Activated CD4-positive, alpha-beta T cell treated with anti-CD3 and anti-CD28 coated beads, Interleukin-2, amount 50 U/mL, for 24 hours (primary cell): Measurements from ENCODE around the gene CD2AP.
"Not testable (repeated sequence)": the region's sequence is repeated elsewhere in the genome, so short reads cannot be mapped to it uniquely, and the experiment has no call there.

ENCODE experiments used
- DNase-seq, 2 donors: peaks; one replicate each; pipeline ENCODE4 v3.0.0-alpha.2; 2020; ENCODE audit warnings: low read depth in 1 of 2, low spot score in 1 of 2

The CD2AP gene, protein sequence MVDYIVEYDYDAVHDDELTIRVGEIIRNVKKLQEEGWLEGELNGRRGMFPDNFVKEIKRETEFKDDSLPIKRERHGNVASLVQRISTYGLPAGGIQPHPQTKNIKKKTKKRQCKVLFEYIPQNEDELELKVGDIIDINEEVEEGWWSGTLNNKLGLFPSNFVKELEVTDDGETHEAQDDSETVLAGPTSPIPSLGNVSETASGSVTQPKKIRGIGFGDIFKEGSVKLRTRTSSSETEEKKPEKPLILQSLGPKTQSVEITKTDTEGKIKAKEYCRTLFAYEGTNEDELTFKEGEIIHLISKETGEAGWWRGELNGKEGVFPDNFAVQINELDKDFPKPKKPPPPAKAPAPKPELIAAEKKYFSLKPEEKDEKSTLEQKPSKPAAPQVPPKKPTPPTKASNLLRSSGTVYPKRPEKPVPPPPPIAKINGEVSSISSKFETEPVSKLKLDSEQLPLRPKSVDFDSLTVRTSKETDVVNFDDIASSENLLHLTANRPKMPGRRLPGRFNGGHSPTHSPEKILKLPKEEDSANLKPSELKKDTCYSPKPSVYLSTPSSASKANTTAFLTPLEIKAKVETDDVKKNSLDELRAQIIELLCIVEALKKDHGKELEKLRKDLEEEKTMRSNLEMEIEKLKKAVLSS

DNA sequence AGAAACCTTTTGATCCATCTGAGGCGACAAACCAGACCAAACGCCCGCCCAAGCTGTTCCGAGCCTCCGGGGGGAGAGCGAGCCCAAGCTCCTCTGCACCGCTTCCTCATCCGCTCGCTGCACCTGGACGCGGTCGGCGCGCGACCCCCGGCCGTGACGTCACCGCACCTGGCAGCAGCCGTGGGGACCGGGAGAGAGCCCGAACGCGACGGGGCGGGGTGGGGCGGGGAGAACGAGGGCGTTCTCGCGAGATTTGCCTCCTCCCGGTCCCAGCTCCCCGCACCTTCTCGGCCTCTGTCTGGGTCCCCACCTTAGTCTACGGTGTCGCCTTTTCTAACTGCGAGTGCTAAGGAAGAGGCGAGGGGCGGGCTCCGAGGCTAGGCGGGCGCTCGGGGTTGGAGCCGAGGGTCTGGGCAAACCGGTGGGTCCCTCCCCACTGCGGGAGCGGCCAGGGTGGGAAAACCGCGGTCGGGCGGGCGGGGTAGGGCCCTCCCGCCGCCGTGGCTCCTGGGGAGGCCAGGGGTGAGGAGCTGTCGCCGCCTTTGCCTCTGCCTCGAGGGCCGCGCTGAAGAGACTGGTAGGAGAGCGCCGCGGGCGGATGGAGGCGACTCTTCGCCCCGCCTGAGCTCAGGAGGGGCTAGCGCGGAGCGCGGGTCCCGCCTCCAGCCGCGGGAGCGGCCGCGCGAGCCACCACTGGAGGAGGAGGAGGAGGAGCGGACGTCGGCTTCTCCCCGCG lies at the start of gene CD2AP:
Gene CD2AP (plus strand): TSS at position 293 of the 736 bp plus-strand sequence. CDS start 456 bp downstream, outside the sequence.
- peak; percentile 79 to 80 for DNase-seq

DNA sequence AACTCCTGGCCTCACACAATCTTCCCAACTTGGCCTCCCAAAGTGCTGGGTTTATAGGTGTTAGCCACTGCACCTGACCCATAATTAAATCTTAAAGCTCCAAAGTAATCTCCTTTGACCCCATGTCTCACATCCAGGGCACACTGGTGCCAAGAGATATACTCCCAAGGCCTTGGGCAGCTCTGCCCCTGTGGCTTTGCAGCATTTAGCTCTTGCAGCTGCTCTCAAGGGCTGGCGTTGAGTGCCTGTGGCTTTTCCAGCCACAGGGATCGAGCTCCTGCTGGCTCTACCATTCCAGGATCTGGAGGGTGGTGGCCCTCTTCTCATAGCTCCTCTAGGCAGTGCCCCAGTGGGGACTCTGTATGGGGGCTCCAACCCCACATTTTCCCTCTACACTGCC lies 49.3 kb upstream of the CD2AP start:
- no peak for DNase-seq

DNA sequence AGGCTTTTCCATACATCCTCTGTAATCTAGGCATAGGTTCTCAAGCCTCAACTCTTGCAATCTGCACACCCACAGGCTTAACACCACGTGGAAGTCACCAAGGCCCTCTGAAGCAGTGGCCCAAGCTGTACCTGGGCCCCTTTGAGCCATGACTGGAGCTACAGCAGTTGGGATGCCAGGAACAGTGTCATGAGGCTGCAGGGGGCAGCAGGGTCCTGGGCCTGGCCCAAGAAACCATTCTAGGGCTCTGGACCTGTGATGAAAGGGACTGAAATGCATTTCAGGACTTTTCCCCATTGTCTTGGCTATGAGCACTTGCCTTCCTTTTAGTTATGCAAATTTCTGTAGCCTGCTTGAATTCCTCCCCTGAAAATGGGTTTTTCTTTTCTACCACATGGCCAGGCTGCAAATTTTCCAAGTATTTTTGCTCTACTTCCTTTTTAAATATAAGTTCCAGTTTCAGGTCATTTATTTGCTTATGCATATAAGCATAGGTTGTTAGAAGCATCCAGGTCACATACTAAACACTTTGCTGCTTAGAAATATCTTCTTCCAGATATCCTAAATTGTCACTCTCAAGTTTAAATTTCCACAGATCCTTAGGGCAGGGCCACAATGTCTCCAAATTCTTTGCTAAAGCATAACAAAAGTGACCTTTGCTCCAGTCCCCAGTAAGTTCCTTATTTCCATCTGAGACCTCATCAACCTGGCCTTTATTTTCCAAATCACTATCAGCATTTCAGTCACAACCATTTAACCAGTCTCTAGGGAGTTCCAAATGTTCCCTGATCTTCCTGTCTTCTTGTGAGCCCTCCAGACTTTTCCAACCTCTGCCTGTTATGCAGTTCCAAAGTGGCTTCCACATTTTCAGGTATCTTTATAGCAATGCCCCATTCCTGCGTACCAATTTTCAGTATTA lies 48.6 kb upstream of the CD2AP start:
- no peak for DNase-seq

DNA sequence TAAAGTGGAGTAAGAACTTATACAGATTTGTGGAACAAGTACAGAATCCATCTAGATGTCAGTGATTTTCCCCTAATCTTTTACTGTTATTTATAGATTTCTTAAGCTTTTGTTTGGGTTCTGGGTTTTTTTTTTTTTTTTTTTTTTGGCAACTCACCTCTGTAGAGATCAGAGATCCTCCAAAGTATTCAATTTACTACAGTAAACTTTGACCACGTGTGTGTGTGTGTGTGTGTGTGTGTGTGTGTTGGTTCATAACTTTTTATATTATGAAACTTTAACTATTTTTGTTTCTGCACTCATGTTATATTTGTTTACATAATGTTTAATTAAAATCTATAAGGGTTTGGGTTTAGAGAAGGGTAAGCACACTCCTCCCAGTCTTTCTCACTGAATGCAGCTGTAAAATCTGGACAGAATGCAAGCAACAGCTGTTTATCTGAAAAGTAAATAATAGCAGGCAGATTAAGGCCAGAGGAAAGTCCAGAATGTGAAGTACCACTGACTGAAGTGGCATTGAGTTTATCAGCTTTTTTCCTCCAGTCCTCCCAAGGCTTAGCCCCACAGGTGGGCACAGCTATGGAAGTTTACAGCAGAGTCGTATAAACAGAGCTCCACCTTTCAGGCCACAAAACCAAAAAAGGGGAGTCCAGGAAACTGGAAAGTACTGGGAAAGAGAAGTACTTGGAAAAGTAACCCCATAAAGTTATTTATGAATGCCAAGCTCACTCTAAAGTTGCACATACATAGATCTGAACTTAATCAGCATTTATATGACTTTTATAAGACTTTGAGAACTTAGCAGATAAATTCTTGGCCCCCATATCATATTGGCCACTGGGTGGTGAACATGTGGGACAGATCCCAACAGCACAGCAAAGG lies 43.0 kb upstream of the CD2AP start:
- DNase-seq = no peak

DNA sequence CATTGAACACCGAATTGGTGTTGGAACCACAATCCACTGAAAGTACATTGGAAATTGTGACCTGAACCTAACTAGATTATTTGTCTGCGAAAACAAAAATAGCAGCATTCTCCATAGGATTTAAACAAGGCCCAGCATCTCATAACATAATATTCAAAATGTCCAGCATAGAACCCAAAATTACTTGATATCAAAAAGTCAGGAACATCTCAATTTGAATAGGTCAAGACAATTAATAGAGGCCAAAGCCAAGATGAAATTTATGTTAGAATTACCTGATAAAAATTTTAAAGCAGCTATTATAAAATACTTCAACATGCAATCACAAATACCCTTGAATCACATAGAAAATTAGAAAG lies 42.4 kb upstream of the CD2AP start:
- no peak for DNase-seq

DNA sequence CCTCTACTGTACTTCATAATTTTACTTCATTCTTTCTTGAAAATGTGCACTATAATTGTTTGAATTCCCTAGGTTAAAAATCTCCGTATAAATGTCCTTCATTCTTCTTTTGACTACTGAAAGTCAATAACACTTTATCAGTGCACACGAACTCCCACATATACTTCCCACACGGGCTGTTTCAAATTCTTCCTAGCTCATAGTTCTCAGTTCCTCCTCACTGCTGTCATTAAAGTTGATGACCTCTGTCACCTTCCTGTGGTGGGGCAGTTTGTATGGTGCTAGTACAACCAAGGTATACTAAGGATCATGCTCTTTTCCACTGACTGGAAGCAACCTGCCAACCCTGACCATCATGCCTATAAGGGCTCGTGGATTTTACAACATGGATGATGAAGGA lies 40.0 kb upstream of the CD2AP start:
- DNase-seq = no peak

DNA sequence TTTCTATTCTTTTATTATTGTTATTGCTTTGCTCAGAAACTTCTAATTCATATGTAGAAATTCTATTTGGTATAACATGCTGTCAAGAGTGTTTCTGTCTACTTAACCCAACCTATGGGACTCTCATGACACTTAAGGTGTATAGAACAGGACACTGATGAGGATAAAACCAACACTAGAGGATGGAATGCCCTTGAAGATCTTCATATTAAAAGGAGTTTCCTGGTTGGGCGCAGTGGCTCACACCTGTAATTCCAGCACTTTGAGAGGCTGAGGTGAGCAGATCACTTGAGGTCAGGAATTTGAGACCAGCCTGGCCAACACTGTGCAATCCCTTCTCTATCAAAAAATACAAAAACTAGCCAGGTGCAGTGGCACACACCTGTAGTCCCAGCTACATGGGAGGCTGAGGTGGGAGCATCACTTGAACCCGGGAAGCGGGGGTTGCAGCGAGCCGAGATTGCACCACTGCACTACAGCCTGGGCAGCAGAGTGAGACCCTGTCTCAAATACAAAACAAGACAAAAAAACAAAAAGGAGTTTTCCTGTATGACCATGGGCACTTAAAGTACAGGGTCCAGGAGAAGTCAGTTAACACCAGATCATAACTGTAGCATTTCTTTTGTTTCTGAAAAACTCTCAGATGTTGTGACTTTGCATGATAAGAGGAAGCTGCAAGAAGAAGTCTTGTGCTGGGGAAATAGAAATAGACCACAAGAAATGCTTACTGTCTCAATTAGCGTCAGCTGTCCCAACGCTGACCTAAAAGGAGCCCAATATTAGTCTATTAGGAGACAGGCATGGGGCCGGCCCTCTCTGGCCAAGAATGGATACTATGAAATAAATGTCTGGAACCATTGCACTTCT lies 38.9 kb upstream of the CD2AP start:
- DNase-seq = no peak

DNA sequence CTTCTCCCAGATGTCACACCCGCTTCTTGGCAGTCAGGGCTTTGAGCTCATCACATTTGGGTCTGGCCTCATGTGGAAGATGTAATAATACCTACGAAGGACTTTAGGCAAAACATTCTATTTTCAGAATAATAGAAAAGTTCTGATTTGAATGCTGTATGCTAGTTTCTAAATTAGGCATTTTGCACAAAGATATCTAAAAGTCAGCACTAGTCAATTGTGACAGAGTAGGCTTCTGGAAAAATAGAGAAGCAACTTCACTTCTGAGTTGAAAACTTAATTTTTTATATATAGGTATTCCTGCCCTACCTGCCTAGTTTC lies 38.3 kb upstream of the CD2AP start:
- DNase-seq = no peak

DNA sequence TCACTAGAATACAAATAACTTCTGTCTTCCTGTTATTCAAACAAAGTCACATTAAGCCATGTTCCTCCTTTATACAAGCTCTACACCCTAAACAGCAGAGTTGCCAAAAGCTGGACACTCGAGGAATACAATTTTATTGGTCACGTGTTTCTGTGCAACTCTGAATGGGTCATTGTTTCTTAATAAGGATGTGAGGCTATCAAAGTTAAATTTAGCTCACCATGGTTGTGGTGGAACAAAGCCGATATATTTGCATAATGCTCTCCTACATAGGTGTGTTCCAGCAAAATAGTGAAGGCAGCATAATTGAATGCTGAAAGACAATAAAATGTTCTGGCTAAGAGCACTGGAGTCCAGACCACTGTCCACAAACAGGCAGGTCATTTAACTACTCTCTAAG lies 36.9 kb upstream of the CD2AP start:
- no peak for DNase-seq

DNA sequence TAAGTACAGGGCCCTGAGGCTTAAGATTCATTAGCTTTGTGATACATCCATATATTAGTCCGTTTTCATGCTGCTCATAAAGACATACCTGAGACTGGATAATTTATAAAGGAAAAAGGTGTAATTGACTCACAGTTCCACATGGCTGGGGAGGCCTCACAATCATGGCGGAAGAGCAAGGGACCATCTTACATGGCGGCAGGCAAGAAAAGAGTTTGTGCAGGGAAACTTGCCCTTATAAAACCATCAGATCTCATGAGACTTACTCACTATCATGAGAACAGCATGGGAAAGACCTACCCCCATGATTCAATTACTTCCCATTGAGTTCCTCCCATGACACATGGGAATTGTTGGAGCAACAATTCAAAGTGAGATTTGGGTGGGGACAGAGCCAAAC lies 32.6 kb upstream of the CD2AP start:
- not testable (repeated sequence) for DNase-seq

DNA sequence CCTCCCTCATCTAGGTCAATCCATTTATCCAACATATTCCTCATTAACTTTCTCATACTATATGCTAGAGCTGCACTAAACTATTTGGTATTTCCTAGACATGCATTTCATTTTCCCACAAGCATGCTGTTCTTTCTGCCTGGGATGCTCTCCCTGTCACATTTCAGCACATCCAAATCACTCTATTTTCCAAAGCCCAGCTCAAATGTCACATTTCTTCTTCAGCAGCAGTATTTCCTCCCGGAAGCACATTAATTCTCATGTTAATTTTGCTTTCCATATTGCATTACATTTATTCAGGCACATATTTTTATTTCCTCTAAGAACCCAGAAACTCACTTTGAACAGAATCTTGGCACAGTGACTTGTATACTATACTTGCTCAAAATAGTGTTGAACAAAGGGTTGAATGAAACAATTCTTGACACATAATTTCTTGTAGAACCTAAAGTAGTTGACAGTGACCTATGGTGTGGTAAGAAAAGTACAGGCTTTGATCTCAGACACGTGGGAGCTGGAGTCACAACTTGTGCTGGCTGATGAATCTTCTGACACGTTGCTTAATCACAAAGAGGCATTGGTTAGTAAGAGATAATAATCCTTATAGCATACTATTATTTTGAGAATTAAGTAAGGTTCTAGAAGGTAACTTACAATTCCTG lies 30.8 kb upstream of the CD2AP start:
- peak in 1 of 2 donors; percentile 2 for DNase-seq

DNA sequence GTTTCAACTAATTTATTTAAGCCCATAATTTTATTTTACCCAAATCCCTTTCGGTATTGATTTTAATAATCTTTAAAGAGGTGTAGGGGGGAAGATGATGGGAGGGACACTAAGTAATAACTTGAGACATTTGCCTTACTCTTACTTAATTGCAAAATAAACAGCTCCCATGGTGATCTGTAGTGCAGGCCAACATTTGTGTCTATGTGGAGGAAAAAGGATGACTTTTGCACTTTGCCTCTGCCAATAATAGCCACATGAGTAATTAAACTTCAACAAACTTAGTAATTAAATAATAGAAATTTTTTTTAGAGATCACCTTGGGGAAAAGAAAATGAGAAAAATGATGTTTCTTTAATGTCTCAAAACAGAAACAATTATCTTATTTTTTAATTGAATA lies 29.9 kb upstream of the CD2AP start:
- DNase-seq = no peak

DNA sequence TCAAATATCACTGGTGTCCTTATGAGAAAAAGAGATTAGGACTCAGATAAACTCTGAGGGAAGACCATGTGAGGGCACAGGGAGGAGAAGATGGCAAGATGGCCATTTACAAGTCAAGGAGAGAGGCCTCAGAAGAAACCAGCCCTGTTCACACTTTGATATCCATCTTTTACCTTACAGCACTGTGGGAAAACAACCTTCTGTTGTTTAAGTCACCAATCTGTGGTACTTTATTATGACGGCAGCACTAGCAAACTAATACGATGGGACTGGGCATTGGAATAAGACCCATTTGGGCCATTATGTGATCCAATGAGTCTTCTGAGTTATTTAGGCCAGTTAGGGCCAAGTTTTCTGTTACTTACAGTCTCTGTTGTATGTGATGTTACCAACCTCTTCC lies 26.4 kb upstream of the CD2AP start:
- no peak for DNase-seq

DNA sequence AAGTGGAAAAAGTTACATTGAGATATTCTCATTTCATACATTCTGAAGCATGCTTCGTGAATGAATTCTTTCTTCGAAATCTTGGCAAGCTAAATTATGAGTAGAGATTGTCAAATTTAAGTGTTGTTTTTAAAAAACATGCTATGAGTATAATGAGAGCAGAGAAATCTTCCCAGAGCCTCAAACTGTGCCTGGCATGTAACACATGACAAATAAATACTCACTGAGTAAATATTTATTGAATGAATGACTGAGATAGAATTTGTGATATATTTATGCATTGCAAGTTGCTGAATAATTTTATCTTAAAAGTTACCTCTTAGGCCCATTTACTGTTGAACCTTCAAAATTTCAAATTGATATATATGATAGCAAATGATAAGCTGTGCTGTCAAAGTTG lies 24.7 kb upstream of the CD2AP start:
- DNase-seq = no peak

DNA sequence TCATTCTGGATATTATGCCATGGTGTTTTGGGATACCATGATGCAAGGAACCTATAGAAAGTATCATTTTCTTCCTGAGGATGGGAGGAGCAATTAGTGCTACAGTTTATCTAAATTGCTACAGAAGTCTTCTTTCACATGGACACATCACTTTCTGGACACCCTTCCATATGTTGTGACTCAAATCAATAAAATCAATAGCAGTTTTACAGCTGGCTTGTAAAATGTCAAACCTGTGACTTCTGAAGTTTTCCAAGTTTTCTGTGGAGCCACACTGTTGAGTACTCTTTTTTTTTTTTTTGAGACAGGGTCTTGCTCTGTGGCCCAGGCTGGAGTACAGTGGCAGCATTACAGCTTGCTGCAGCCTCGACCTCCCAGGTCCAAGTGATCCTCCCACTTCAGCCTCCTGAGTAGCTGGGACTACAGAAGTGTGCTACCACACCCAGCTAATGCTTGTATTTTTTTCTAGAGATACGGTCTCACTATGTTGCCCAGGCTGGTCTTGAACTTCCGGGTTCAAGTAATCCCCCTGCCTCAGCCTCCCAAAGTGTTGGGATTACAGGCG lies 24.1 kb upstream of the CD2AP start:
- DNase-seq = no peak

DNA sequence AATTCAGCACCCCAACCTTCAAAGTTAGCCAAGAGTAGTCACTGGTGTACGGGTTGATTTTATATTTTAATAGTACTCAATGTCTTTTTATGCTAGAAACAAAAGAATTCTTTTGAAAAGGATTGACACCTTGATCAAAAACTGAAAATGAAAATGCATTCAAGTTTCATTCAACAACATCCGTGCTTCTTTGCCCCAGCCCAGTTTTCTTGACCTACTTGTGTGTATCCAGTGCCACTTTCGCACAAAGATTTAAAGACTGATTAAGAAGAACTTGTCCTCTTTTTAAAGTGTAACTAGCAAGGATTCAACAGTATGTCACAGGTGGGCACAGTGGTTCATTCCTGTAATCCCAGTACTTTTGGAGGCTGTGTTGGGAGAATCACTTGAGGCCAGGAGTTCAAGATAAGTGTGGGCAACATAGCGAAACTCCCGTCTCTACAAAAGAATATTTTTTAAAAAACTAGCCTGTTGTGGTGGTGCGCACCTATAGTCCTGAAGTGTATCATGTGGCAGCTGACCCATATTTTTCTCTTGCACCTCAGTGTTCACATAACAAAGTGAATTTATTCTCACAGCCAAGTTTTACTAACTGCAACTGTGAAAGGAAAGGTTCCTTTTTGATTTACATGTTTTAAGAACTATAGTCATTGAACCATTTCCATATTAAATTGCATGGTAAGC lies 22.7 kb upstream of the CD2AP start:
- no peak for DNase-seq

DNA sequence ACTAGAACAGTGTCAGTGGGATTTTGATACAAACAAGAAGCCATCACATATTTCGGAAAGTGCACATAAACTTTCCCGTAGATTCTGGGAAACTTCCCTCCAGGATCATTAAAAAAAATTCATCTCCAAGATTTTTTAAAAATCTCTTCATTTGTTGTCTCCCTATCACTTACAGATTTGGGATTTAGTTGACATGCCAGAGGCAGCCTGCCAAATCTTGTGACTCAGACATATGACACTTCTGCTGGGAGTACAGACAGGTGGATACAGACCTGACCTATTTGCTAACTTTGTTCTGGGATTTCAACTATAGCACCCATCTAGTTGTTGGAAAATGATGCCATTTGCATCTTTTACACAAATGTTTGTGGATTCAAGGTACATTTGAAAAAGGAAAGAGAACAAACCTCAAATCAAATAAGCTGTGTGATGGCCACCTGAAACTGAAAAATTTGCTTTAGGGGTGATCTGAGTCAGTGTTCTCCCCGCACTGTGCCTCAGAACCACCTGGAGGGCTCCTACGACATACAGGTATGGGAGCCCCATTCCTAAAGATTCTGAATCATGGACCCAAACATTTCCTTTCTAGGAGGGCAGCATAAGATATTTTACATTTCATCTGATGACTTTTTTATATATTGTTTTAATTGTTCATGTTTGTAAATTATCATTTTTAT lies 21.9 kb upstream of the CD2AP start:
- DNase-seq = no peak
